GM12872 (cell line): ENCODE measurements around the gene TOGARAM2.

Source experiments
- TF ChIP-seq, protein P1 (sequence below): IDR thresholded peaks from 3 replicates; pipeline ENCODE4 v1.5.1; 2011; ENCODE audit warnings: low read depth, mild to moderate bottlenecking, low read length, moderate library complexity; ENCODE audit not compliant: insufficient read depth

TOGARAM2 gene

DNA sequence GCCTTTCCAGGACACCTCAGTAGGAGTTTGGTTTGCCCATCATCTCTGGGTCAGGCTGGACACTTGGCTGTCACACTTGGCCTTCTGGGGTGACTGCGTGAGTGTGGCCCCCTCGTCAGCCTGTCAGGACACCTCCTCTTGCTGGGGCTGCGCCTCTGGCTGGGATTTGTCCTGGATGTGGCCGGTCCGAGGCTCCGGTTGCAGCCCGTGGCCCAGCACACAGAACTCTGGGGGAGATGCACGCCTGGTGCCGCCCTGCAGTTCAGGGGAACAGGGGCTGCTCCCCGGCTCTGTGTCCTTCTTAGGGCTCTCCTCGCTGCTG is 83.6 kb downstream of the TOGARAM2 start:
- TF ChIP-seq, protein P1, sequence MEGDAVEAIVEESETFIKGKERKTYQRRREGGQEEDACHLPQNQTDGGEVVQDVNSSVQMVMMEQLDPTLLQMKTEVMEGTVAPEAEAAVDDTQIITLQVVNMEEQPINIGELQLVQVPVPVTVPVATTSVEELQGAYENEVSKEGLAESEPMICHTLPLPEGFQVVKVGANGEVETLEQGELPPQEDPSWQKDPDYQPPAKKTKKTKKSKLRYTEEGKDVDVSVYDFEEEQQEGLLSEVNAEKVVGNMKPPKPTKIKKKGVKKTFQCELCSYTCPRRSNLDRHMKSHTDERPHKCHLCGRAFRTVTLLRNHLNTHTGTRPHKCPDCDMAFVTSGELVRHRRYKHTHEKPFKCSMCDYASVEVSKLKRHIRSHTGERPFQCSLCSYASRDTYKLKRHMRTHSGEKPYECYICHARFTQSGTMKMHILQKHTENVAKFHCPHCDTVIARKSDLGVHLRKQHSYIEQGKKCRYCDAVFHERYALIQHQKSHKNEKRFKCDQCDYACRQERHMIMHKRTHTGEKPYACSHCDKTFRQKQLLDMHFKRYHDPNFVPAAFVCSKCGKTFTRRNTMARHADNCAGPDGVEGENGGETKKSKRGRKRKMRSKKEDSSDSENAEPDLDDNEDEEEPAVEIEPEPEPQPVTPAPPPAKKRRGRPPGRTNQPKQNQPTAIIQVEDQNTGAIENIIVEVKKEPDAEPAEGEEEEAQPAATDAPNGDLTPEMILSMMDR = no peak

DNA sequence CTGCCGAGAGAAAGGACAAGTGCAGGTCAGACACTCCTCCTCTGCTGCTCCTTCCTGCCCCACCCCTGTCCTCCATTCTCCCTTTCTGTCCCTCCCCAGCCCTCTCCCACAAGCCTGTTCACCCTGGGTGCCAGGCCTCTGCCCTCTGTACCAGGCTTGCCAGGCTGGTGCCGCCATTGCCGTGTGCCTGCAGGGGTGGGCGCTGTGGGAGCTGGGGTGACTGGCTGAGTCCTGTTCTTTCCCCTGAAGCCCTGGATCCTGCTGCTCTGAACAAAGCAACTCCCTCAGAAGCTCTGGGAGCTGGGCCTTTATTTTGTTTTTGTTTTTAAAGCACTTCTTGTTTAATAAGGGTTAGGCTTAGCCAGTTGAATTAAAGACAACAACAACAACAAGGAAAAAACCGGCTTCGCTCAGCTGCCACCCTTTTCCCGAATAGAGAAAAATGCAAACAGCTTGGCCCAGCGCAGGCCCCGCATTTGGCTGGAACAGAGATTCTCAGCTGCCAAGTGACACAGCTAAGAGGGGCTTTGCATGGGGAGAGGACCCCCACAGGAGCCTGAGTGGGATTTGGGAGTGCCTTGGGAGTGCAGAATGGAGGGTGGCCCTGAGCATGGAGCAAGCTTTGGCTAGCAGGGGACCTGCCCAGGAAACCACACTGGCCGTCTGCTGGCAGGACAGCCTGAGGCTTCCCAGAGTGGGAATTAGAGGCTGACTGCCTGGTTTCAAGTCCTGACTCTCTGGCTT is 84.1 kb downstream of the TOGARAM2 start:
- TF ChIP-seq, protein P1 = no peak

DNA sequence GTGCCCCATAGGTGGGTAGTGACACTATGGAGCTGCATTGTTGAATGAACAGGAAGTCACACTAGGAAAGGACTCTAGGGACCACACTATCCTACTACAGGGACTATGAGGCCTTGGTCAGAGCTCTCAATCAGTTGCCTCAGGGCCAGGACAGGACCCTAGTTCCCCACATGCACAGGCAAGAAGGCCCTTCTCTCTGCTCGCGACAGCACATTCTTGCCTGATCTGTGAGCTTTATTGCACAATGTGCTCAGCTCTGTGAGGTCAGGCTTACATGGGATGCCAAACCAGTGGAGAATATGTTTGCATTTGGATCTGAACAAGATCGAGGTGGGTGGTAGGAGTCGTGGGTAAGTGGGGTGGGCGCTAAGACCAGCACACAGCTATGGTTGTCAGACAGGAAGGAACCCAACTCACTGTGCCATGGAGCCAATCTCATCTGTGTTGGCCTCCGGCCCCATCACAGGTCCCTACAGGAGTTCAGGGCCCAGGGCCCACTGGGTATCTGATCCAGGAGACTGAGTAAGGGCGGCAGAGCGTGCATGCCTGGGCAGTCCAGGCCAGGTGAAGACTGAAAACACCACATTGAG is 85.3 kb downstream of the TOGARAM2 start:
- TF ChIP-seq, protein P1 = no peak

GRCh38 chr2:29066997-29067605 is 86.0 kb downstream of the TOGARAM2 start:
- TF ChIP-seq, protein P1 = no peak

GRCh38 chr2:29068513-29068912 is 87.4 kb downstream of the TOGARAM2 start:
- TF ChIP-seq, protein P1 = no peak

DNA sequence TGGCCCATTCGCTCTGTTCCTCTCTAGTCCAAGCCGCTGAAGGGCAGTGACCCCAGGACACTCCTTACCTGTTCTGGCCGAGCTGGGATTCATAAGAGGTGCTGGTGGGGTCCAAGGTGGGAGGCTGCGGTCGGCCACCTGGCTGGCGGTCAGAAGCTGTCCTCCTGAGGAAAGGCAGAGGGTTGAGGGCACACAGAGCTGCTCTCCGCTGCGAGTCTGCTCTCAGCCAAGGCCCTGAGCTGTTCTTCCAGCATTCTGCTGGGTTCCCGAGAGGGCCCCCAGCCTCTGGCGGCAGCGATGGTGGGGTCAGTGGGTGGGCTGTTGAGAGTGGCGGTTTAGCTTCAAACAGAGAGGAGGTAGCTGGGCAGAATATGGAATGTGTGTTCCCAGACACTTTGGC is 89.4 kb downstream of the TOGARAM2 start:
- TF ChIP-seq, protein P1 = no peak

- TF ChIP-seq, protein P1 = no peak
Observed at GRCh38 chr2:29071032-29071975, 90.2 kb downstream of the TOGARAM2 start.
